ENCODE measurements around the gene SPRYD3.
"Not testable (repeated sequence)": the region's sequence is repeated elsewhere in the genome, so short reads cannot be mapped to it uniquely, and the experiment has no call there.

Gene SPRYD3

GRCh38 chr12:53079226-53080117, at the start of gene SPRYD3:
Gene SPRYD3, minus strand, starts transcription at chr12:53079390. Its CDS starts 57 bp downstream, at chr12:53079333.
- DNase-seq: peak; percentile 99

GRCh38 chr12:53127169-53127568, 48.0 kb upstream of the SPRYD3 start:
- no peak for DNase-seq

- no peak for DNase-seq
Measured at GRCh38 chr12:53124352-53124723, 45.1 kb upstream of the SPRYD3 start.

DNA sequence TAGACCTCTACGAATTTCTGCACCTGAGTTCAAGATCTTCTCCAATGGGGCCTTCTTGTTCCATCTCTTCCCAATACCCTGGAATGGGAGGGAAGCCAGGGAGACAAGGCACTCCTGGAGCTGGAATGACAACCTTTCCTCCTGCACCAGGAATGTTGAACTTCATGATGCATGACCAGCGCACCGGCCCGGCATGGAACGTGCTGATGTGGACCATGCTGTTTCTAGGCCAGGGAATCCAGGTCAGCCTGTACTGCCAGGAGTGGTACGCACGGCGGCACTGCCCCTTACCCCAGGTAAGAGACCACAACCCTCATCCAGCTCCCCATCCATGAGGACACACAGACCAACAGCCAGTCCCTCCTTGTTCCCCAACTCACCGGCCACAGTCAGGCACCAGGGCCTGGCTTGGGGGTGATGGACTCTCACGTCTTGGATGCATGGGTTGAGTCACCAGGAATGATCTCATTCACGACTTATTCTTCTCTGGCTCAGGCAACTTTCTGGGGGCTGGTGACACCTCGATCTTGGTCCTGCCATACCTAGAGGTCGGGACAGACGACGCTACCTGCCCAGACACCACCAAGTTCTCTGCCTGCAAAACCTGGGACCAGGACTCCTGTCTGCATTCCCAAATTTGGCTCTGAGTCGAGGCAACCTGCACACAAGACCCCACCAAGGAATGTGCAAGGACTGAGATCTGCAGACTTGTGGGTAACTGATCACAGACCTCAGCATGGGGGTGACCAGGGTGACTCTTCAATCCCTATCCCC, 44.6 kb upstream of the SPRYD3 start:
- no peak for DNase-seq

GRCh38 chr12:53122961-53123468, 43.8 kb upstream of the SPRYD3 start:
- DNase-seq: no peak

- no peak for DNase-seq
Measured at GRCh38 chr12:53120685-53121525, 41.7 kb upstream of the SPRYD3 start.

- no peak for DNase-seq
Measured at GRCh38 chr12:53118751-53119300, 39.6 kb upstream of the SPRYD3 start.

- DNase-seq: no peak
Measured at GRCh38 chr12:53115891-53116648, 36.9 kb upstream of the SPRYD3 start.

GRCh38 chr12:53115112-53115890, 36.1 kb upstream of the SPRYD3 start:
- peak; percentile 17 for DNase-seq

DNA sequence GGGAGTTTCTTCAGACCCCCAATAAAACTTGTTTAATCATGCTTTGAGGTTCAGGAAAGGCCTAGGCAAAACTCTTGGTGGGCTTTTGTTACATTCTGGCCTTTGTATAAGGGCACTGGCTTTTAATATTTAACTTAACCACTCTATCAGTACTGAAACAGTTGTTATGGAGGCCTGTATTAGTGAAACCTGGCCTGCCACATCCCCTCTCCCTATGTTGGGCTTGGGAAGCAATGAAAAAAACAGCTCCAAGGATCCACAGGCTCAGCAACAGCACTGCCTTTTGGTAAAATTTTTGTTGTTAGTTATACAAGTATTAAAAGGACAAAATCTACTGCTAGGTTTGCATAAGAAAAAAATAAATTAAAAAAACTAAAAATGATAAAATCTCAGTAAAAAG, 34.8 kb upstream of the SPRYD3 start:
- no peak for DNase-seq

- no peak for DNase-seq
Measured at GRCh38 chr12:53113136-53113705, 34.0 kb upstream of the SPRYD3 start.

DNA sequence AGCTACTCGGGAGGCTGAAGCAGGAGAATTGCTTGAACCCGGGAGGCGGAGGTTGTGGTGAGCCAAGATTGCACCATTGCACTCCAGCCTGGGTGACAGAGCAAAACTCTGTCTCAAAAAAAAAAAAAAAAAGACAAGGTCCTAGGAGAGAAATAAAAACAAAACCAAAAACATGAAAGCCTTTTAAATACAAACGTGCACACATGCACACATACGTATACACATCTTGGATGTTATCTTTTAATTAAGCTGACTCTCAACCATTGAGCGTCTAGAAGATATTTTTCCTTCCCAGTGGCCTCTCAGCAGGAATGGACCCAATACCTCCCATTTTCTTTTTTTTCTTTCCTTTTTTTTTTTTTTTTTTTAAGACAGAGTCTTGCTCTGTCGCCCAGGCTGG, 33.2 kb upstream of the SPRYD3 start:
- DNase-seq: not testable (repeated sequence)

GRCh38 chr12:53107122-53107521, 27.9 kb upstream of the SPRYD3 start:
- no peak for DNase-seq

DNA sequence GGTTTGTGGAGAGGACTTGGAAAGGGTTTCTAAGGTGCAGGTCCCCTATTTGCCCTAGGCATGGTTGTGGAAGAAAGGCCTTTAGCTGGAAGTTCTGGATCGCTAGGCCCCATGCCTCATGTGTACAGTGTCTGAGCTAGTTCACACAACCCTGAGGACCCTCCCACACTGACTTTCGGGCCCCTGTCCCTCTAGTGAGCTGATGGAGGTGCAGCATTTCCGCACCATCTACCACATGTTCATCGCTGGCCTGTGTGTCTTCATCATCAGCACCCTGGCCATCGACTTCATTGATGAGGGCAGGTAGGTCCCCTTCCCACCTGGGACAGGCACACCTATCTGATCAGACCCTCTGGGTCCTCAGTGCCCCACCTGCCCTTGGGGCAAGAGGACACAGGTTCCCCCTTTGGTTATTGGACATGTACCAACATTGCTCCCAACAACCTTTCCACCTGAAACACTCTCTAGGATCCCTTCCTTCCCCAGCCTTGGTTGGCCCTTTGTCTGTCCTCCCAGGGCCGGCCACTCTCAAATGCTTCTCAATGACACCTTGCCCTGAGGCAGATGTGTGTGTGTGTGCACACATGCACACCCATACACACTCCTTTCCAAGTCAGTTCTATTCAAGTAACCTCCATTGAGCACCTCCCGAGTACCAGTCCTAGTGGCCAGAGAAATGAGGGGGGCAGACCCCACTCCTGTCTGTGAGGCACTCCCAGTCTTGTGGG, 26.7 kb upstream of the SPRYD3 start:
- DNase-seq: no peak

DNA sequence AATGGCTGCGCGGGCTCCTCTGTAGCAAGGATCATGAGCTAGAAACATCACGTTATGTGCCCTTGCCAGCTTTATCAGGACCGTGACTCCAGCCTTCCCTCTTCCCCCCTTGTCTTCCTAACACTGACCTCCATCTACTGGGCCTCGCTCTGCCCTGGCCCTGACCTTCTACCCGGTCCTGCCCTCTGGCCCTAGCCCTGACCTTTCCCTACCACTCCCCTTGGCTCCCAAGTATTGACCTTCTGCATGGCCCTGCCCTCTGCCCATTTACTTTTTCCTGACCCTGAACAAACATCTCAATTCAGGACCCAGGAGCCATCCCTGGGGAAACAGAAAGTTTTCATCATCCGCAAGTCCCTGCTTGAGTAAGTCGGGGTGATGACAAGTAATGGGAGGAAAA, 26.1 kb upstream of the SPRYD3 start:
- DNase-seq: no peak

- DNase-seq: no peak
Measured at GRCh38 chr12:53103860-53104305, 24.7 kb upstream of the SPRYD3 start.

- peak; percentile 37 for DNase-seq
Measured at GRCh38 chr12:53102883-53103807, 24.0 kb upstream of the SPRYD3 start, which contains the start of gene SOAT2. Gene SOAT2, plus strand, starts transcription at chr12:53103486. Its CDS starts 92 bp downstream, at chr12:53103578.
